Right lung (tissue), 10 donors: ENCODE results near the gene MEP1A. TPM values are rescaled to one million over a fixed set of nuclear protein-coding genes. Genes with fewer than 3 reads are reported as not detected.
"Not testable (repeated sequence)": the region's sequence is repeated elsewhere in the genome, so short reads cannot be mapped to it uniquely, and the experiment has no call there.

Experiments
- DNase-seq, 2 donors: peaks; one replicate each; pipeline ENCODE4 v3.0.0-alpha.2; 2013
- long read RNA-seq, 8 donors: transcript quantifications; one replicate each; lab custom pipeline, GENCODE V29; 2026
- polyA plus RNA-seq, 5 donors: library from polyadenylated mRNA; unstranded; fragments of 120-200 nt; gene quantifications; one replicate each; pipeline versions ENCODE4 v1.2.1 to v1.2.3, GENCODE V29; 2013; ENCODE audit warnings: inconsistent platforms in 1 of 5, low replicate concordance in 1 of 5; ENCODE audit not compliant: insufficient read length in 5 of 5, insufficient read depth in 1 of 5

The MEP1A gene
- under 1 TPM in 3 of 5 donors, not detected in 2; 0.04 to 0.28 (median 0.22) TPM for polyA plus RNA-seq
- long read RNA-seq, donor 1 = 0 reads
- long read RNA-seq, donor 2 = 0 reads
- long read RNA-seq, donor 3 = 0 reads
- long read RNA-seq, donor 4 = 0 reads
- long read RNA-seq, donor 5 = 0 reads
- long read RNA-seq, donor 6 = 0 reads
- long read RNA-seq, donor 7 = 0 reads
- long read RNA-seq, donor 8 = 0 reads

DNA sequence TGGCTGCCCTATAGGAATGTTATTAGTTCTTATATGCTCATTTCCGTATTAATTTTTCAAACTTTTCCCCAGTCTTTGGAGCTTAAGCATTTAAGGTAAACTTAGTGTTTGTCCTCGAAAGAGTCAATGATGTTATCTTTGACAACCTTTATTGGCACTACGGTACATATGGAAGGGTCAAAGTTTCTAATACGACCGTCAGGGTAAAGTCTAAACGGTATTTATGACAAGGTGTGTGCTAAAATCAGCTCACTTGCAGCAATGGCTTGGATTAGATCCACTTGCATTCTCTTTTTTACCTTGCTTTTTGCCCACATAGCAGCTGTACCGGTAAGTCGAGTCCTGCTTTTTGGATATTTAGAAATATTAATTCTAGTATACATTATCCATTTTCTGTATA, at the start of gene MEP1A:
Gene MEP1A, plus strand, starts transcription at position 252 of the 400 bp plus-strand sequence. Its CDS starts 10 bp downstream, at position 262.
- no peak for DNase-seq

- no peak for DNase-seq
Observed at GRCh38 chr6:46743425-46744158, 49.6 kb upstream of the MEP1A start.

DNA sequence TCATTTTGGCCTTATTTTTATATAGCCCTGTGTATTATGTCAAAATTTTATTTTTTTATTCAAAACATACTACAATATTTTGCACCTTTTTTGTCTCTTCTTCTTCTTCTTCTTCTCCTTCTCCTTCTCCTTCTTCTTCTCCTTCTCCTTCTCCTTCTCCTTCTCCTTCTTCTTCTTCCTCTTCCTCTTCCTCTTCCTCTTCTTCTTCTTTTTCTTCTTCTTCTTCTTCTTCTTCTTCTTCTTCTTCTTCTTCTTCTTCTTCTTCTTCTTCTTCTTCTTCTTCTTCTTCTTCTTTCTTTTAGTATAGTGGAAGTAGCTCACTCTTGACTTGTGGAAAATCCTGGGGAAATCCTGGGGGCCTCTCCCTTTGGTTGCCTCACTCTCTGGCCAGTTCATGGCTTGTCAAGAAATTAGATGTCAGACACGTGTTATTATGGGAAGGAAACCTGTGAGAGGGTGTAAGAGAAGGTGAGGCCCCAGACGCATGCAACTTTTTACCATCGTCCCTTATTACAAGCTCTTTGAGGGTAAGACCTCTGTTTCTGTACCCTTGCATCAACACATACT, 48.9 kb upstream of the MEP1A start:
- DNase-seq = not testable (repeated sequence)

- DNase-seq = no peak
Observed at GRCh38 chr6:46745973-46746372, 47.2 kb upstream of the MEP1A start.

DNA sequence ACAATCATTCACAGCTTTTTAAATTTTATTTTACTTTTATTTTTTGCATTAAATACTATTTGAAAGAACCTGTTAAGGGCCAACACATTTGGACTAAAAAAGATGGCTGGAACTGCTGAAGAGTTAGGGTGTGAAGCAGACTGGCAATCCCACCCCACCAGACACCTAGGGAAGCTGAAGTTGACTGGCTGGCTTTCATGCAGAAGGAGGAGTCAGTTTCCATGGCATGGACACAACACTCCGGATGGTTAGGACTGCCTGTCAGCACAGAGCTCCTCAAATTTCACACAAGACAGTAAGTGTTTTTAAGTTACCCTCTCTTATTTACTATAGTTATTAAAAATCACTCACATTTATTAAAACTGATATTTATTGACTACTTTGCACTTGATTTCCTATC, 46.5 kb upstream of the MEP1A start, which contains the start of gene ANKRD66:
Gene ANKRD66, plus strand, starts transcription at position 238 of the 400 bp plus-strand sequence. CDS start 5,016 bp downstream, outside the sequence.
- no peak for DNase-seq

DNA sequence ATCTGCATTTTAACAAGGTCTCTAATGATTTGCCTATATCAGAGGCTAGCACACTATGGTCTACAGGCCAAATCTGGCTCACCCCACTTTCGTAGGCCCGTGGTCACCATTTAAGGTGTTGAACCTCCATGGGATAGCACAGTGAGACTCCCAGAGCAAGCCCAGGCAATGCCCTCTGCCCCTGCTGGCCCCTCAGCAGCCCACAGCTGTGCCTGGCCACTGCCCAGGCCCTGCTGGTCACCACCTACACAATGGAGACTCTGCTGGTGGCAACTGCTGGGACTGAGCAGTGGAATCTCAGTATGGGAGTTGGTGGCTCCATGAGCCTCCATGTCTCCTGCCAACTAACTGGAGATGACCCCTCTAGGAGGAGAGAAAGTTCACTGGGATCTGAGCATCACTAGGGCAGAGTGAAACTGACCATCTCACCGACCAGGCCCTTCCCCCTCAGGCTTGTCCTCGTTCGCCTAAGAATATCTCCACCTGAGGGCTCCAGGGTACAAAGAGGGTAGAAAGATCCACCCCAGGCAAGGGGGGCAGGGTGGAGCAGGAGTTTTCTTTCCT, 44.2 kb upstream of the MEP1A start:
- DNase-seq = no peak

GRCh38 chr6:46749731-46750130, 43.5 kb upstream of the MEP1A start:
- no peak for DNase-seq

GRCh38 chr6:46751658-46752057, 41.5 kb upstream of the MEP1A start:
- no peak for DNase-seq

DNA sequence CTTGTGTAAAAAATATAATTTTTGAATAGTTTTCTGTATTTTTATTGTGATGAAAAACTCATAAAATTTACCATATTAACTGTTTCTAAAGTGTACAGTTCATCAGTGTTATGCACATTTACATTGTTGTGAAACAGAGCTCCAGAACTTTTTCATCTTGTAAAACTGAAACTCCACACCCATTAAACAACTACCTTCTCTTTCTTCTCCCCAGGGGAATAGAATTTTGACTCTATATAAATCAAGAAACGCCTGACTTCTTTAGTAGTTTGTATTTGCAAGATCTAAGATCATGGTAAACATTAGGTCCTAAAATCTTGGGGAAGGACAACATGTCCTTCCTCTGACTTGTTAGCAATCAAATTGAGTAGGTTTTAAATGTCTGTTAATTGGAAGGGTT, 37.3 kb upstream of the MEP1A start:
- DNase-seq = no peak

- no peak for DNase-seq
Observed at GRCh38 chr6:46756469-46757213, 36.5 kb upstream of the MEP1A start.

DNA sequence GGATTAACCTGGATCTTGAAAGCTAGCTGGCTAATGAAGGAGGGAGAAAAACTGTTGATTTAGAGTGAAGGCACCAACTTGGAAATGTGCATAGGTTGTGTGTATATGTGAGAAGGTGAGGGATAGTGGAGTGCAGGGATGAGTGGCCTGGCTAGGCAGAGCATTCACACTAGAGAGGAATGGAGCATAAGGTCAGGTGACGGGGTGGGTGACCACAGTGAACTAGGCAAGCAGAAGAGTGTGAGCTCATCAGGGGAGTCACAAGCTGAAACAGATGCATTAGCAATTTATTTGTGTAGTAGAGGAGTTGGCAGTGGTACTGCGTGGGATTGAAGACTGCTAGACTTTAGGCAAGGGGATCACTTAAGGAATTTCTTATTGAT, 36.0 kb upstream of the MEP1A start:
- no peak for DNase-seq

DNA sequence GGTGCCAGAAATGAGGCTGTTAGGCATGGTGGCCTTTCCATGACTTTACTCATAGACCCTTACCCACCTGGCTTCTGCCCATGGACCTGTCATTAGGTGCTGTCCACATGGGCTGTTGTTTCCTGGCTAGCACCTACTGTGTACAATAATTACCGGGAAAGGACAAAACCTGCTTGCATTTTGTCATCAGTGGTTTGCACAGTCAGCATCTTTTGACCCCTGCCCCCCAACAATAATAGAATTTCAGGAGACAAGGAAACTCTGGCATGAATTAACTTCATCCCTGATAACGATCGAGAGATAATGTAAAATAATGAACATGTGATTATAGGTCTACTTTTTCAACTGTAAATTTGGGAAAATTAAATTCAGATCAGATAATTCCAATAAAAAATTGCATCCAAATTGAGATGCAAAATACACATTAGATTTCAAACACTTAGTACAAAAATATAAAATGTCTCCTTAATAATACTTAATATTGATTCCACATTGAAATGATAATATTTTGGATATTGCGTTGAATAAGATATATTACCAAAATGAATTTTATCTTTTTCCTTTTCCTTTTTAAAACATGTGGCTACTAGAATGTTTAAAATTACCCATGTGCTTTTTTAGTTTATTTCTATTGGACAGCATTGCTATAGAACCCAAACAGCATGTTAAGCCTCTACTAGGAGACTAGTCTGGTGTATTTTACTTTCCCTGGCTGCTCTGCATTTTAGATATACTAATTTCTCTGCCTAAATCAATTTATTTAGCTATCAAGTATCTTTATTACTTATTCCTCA, 34.0 kb upstream of the MEP1A start:
- DNase-seq = no peak

- DNase-seq = no peak
Observed at GRCh38 chr6:46760925-46761324, 32.3 kb upstream of the MEP1A start.

GRCh38 chr6:46763466-46763865, 29.7 kb upstream of the MEP1A start:
- no peak for DNase-seq

- not testable (repeated sequence) for DNase-seq
Observed at GRCh38 chr6:46764280-46764679, 28.9 kb upstream of the MEP1A start.

- DNase-seq = no peak
Observed at GRCh38 chr6:46764961-46765360, 28.2 kb upstream of the MEP1A start.

GRCh38 chr6:46772016-46772415, 21.2 kb upstream of the MEP1A start:
- DNase-seq = no peak

DNA sequence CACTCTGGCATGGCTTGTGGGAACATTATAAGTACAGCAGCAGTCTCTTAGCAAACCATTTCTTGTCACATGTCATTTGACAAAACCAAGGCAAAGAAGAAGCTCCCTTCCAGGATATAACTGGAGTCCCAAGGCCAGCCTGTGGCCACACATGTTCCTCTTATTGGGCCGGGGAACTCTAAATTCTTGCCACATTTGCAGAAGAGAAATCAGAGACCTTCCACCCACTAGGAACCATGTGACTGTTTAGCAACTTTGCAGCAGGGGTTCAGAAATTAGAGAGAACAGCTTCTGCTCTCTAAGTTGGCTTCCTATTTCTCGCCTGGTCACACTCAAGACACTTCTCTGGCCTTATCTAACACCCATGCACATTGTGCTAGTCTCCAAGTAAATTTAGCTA, 20.4 kb upstream of the MEP1A start:
- no peak for DNase-seq

GRCh38 chr6:46773201-46773855, 19.9 kb upstream of the MEP1A start:
- no peak for DNase-seq

GRCh38 chr6:46774736-46775135, 18.5 kb upstream of the MEP1A start:
- DNase-seq = not testable (repeated sequence)
